ENCODE measurements around the gene ARHGAP32. TPM values are rescaled to one million over a fixed set of nuclear protein-coding genes. Genes with fewer than 3 reads are reported as not detected.
A peak's percentile ranks its signal among the peaks of the same experiment; 100 is the strongest.

The ARHGAP32 gene
- total and polyA plus RNA-seq, 2 donors (not counting 1 experiment from before 2014, with no cell fraction given) = 4.0 to 9.6 TPM

GRCh38 chr11:128963744-128964325 is 228.3 kb downstream of the ARHGAP32 start:
- Histone ChIP-seq H2AFZ (ENCODE audit: low read length) (no peak overlapping the region), H3K4me3 (replicated peaks in 1 of 4; ENCODE audit: control extremely low read depth in 1 of 4, insufficient read depth in 1 of 4, low read depth in 3 of 4, low read length in 4 of 4) (no peak overlapping the region), H3K9me3 (ENCODE audit: control insufficient read depth, insufficient read depth, low read depth, low read length) (no peaks in the 10 kb centered on the region), H3K27ac (ENCODE audit: insufficient read depth, low read length) (no peak overlapping the region), H3K79me2 (ENCODE audit: control insufficient read depth, insufficient read depth, low read length) (no peaks in the 10 kb centered on the region), H4K20me1 (ENCODE audit: control insufficient read depth, extremely low read depth, insufficient read depth, low read length) (no peaks in the 10 kb centered on the region), H3K36me3 (ENCODE audit: control insufficient read depth, insufficient read depth, low read length) (no peaks in the 10 kb centered on the region), H3K4me1 (ENCODE audit: control insufficient read depth, extremely low read depth, insufficient read depth, low read length) (no peaks in the 10 kb centered on the region), H3K4me2 (ENCODE audit: extremely low read depth, insufficient read depth, low read length) (no peak overlapping the region), H3K9ac (ENCODE audit: insufficient read depth, low read length) (no peak overlapping the region), H3K27me3 (ENCODE audit: control insufficient read depth, insufficient read depth, low read length) (no peaks in the 10 kb centered on the region)
- DNase-seq (ENCODE audit: low read depth in 2 of 2) = peak in 1 of 2 donors; percentile 24
- no peak for TF ChIP-seq EZH2 (IDR thresholded peaks at IDR 0.05; ENCODE audit: low read length, missing control alignments)

GRCh38 chr11:128962896-128963295 is 229.2 kb downstream of the ARHGAP32 start:
- H3K4me2 ChIP-seq (ENCODE audit: extremely low read depth, insufficient read depth, low read length) = no peak overlapping the region
- no peak overlapping the region for H2AFZ ChIP-seq (ENCODE audit: low read length)
- H3K27me3 ChIP-seq (ENCODE audit: control insufficient read depth, insufficient read depth, low read length) = no peaks in the 10 kb centered on the region
- H3K9me3 ChIP-seq (ENCODE audit: control insufficient read depth, insufficient read depth, low read depth, low read length) = no peaks in the 10 kb centered on the region
- no peak overlapping the region for H3K27ac ChIP-seq (ENCODE audit: insufficient read depth, low read length)
- no peak for TF ChIP-seq EZH2 (IDR thresholded peaks at IDR 0.05; ENCODE audit: low read length, missing control alignments)
- TF ChIP-seq CTCF (conservative IDR thresholded peaks at IDR 0.05 in 1 of 2, IDR thresholded peaks at IDR 0.05 in 1 of 2; ENCODE audit: low read depth in 1 of 2, low read length in 2 of 2) = no peak
- H3K4me1 ChIP-seq (ENCODE audit: control insufficient read depth, extremely low read depth, insufficient read depth, low read length) = no peaks in the 10 kb centered on the region
- H3K79me2 ChIP-seq (ENCODE audit: control insufficient read depth, insufficient read depth, low read length) = no peaks in the 10 kb centered on the region
- no peak for DNase-seq (ENCODE audit: low read depth in 2 of 2)
- H3K9ac ChIP-seq (ENCODE audit: insufficient read depth, low read length) = no peak overlapping the region
- H3K36me3 ChIP-seq (ENCODE audit: control insufficient read depth, insufficient read depth, low read length) = no peaks in the 10 kb centered on the region
- H3K4me3 ChIP-seq (replicated peaks in 1 of 4; ENCODE audit: control extremely low read depth in 1 of 4, insufficient read depth in 1 of 4, low read depth in 3 of 4, low read length in 4 of 4) = no peak overlapping the region
- no peaks in the 10 kb centered on the region for H4K20me1 ChIP-seq (ENCODE audit: control insufficient read depth, extremely low read depth, insufficient read depth, low read length)

GRCh38 chr11:128961645-128962044 is 230.5 kb downstream of the ARHGAP32 start:
- TF ChIP-seq EZH2 (IDR thresholded peaks at IDR 0.05; ENCODE audit: low read length, missing control alignments) = no peak
- no peak for TF ChIP-seq CTCF (conservative IDR thresholded peaks at IDR 0.05 in 1 of 2, IDR thresholded peaks at IDR 0.05 in 1 of 2; ENCODE audit: low read depth in 1 of 2, low read length in 2 of 2)
- H3K27ac ChIP-seq (ENCODE audit: insufficient read depth, low read length) = no peak overlapping the region
- no peaks in the 10 kb centered on the region for H4K20me1 ChIP-seq (ENCODE audit: control insufficient read depth, extremely low read depth, insufficient read depth, low read length)
- no peak for DNase-seq (ENCODE audit: low read depth in 2 of 2)
- no peaks in the 10 kb centered on the region for H3K79me2 ChIP-seq (ENCODE audit: control insufficient read depth, insufficient read depth, low read length)
- H3K27me3 ChIP-seq (ENCODE audit: control insufficient read depth, insufficient read depth, low read length) = no peaks in the 10 kb centered on the region
- H3K4me2 ChIP-seq (ENCODE audit: extremely low read depth, insufficient read depth, low read length) = no peak overlapping the region
- no peak overlapping the region for H3K9ac ChIP-seq (ENCODE audit: insufficient read depth, low read length)
- no peak overlapping the region for H3K4me3 ChIP-seq (replicated peaks in 1 of 4; ENCODE audit: control extremely low read depth in 1 of 4, insufficient read depth in 1 of 4, low read depth in 3 of 4, low read length in 4 of 4)
- no peak overlapping the region for H2AFZ ChIP-seq (ENCODE audit: low read length)
- H3K4me1 ChIP-seq (ENCODE audit: control insufficient read depth, extremely low read depth, insufficient read depth, low read length) = no peaks in the 10 kb centered on the region
- H3K36me3 ChIP-seq (ENCODE audit: control insufficient read depth, insufficient read depth, low read length) = no peaks in the 10 kb centered on the region
- H3K9me3 ChIP-seq (ENCODE audit: control insufficient read depth, insufficient read depth, low read depth, low read length) = no peaks in the 10 kb centered on the region

Measured in fibroblast of lung (primary cell).